Naive B cell (primary cell): ENCODE measurements around the gene GATA2. TPM values are rescaled to one million over a fixed set of nuclear protein-coding genes. Genes with fewer than 3 reads are reported as not detected.

Source experiments
- ATAC-seq, 2 donors: fragments of 150-1000 bp; cut with Tn5 transposase; 2 replicates each; pipeline ENCODE4 v1.10.0; 2021; ENCODE audit warnings: low read depth in 2 of 2, mild to moderate bottlenecking in 2 of 2, moderate library complexity in 2 of 2
- DNase-seq: peaks from one replicate; pipeline ENCODE4 v3.0.0; 2022
- H3K27ac Mint-ChIP-seq, 6 donors: one replicate each; pipeline ENCODE4 v1.8.0; 2020 to 2022; ENCODE audit warnings: mild to moderate bottlenecking in 6 of 6, mixed read lengths in 6 of 6, moderate library complexity in 5 of 6, inconsistent platforms in 2 of 6
- H3K27me3 Mint-ChIP-seq, 3 donors: one replicate each; pipeline ENCODE4 v1.8.0; 2021 to 2022; ENCODE audit warnings: mixed read lengths in 3 of 3, mild to moderate bottlenecking in 1 of 3
- H3K36me3 Mint-ChIP-seq, 2 donors: one replicate each; pipeline ENCODE4 v1.8.0; 2020 to 2022; ENCODE audit warnings: mixed read lengths in 2 of 2, inconsistent platforms in 1 of 2, mild to moderate bottlenecking in 1 of 2
- H3K4me1 Mint-ChIP-seq, 3 donors: one replicate each; pipeline ENCODE4 v1.8.0; 2020 to 2022; ENCODE audit warnings: mixed read lengths in 3 of 3, inconsistent platforms in 1 of 3, mild to moderate bottlenecking in 1 of 3, moderate library complexity in 1 of 3
- H3K4me3 Mint-ChIP-seq, 8 donors: one replicate each; pipeline ENCODE4 v1.8.0; 2020 to 2022; ENCODE audit warnings: mild to moderate bottlenecking in 8 of 8, mixed read lengths in 8 of 8, moderate library complexity in 8 of 8, inconsistent platforms in 2 of 8
- H3K9me3 Mint-ChIP-seq, 7 donors: one replicate each; pipeline ENCODE4 v1.8.0; 2020 to 2022; ENCODE audit warnings: mixed read lengths in 7 of 7, mild to moderate bottlenecking in 5 of 7, inconsistent platforms in 2 of 7, moderate library complexity in 1 of 7
- polyA plus RNA-seq, 6 donors: library from polyadenylated mRNA; unstranded; fragments of 300-500 nt; fragmentation: Illumina TruSeq; gene quantifications; one replicate each; pipeline ENCODE4 v1.2.3, GENCODE V29; 2021; ENCODE audit warnings: low read depth in 6 of 6

GATA2 gene
- polyA plus RNA-seq, 6 donors from 2014 or later, result 0.21 to 0.49 (median 0.28) TPM; not detected in 3

DNA sequence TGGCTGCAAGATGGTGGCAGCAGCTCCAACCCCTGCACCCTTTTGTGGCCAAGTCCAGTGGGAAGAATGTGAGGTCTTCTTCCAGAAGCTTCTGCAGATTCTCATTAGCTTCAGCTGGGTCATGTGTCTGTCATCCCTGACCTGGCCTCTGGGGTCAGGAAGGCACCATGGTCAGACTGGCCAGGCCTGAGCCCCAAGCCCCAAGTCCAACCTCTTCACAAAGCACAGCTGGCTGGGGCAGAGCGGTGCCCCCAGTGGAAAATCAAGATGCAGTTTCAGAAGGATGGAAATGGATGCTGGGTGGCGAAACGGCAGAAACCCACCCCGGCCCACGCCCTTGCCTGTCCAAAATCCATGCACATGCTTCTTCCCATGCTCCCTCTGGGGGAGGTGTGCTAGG, 15.9 kb upstream of the GATA2 start:
- Mint-ChIP-seq H3K27me3 (peaks cover 17 to 49% (median 44%) of the 10 kb centered on the region in 3 donors), H3K9me3 (peaks cover 4 to 29% (median 10%) of the 10 kb centered on the region in 7 donors), H3K27ac (no peak overlapping the region), H3K4me1 (no peaks in the 10 kb centered on the region), H3K36me3 (peaks cover 7% of the 10 kb centered on the region in 2 donors), H3K4me3 (peak overlapping the region in 1 of 8 donors; percentile 70)
- no peak for ATAC-seq
- DNase-seq, result no peak

DNA sequence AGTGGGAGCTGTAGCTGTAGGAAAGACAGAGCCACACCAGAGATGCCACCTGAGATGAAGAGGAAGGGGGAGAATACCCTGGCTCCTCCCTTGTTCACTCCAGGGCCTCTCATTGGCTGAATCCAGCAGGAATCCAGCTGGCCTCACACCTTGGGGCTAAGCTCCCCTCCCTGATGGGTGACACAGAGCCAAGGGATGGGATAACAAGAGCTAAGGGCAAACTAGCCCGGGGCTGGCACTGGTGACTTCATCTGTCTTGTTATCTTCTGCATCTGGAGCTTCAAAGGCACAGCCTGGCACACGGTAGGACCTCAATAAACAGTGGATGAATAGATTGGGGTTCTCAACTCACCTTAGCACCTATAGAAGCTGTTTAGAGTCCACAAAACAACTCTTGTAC, 13.8 kb upstream of the GATA2 start:
- peaks cover 0 to 22% (median 4%) of the 10 kb centered on the region in 7 donors for H3K9me3 Mint-ChIP-seq
- no peak for DNase-seq
- H3K4me1 Mint-ChIP-seq, result no peaks in the 10 kb centered on the region
- H3K27me3 Mint-ChIP-seq, result peaks cover 20 to 62% (median 62%) of the 10 kb centered on the region in 3 donors
- no peak for ATAC-seq
- no peak overlapping the region for H3K27ac Mint-ChIP-seq
- H3K4me3 Mint-ChIP-seq, result no peak overlapping the region
- H3K36me3 Mint-ChIP-seq, result peaks cover 7% of the 10 kb centered on the region in 2 donors

DNA sequence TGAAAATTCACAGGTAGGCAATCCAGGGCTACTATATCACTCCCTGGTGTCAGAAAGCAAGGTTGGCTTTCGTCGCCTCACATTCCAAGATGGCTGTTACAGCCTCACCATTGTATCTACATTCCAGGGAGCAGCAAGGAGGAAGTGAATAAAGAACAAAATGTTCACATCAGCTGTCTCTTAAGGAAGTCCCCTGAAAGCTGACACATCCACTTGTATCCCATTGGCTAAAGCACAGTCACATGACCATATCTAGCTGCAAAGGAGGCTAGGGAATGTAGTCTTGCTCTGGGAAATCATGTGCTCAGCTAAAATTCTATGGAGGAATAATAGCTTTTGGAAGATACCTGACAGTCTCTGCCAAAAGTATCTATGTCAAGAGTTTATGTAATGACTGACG, 12.8 kb upstream of the GATA2 start:
- no peak overlapping the region for H3K27ac Mint-ChIP-seq
- H3K4me1 Mint-ChIP-seq, result no peaks in the 10 kb centered on the region
- no peak overlapping the region for H3K4me3 Mint-ChIP-seq
- ATAC-seq (no peak), DNase-seq (no peak)
- H3K36me3 Mint-ChIP-seq, result peaks cover 7% of the 10 kb centered on the region in 2 donors
- H3K27me3 Mint-ChIP-seq, result peaks cover 20 to 71% (median 70%) of the 10 kb centered on the region in 3 donors
- peaks cover 0 to 22% (median 4%) of the 10 kb centered on the region in 7 donors for H3K9me3 Mint-ChIP-seq

DNA sequence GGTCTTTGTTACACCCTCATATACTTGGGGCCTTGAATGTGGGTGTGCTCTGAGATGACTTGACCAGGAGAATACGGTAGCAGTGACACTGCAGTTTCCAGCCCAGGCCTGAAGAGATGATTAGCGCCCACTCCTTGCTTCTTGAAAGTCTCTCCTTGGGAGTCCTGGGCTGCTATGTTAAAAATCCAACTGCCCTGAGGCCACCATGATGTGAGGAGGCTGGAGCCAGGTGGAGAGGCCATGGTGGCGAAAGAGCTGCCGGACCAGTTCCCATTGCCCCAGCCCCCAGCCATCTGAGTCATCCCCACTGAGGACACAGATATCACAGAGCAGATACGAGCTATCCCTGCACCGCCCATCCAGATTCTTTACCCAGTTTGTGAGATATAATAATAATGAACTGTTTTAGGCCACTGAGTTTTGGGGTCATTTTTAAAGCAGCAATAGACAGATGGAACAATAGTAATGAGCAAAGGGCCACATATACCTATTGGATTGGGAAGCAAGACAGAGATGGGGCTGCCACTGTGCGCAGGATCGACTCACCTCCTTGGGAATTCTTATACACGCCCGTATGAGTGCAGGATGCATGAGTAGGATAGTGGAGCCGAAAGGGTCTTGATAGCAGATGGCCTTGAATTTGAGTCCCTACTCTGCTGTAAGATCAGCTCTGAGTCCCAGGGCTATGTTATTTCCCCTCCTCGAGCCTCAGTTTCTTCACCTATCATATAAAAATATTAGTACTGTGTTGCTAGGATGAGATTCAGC, 12.1 kb upstream of the GATA2 start:
- Mint-ChIP-seq H3K27ac (no peak overlapping the region), H3K27me3 (peaks cover 20 to 72% (median 70%) of the 10 kb centered on the region in 3 donors), H3K9me3 (peaks cover 0 to 17% (median 4%) of the 10 kb centered on the region in 7 donors), H3K4me1 (no peaks in the 10 kb centered on the region), H3K36me3 (peaks cover 7% of the 10 kb centered on the region in 2 donors), H3K4me3 (no peak overlapping the region)
- ATAC-seq, result no peak
- DNase-seq, result no peak

DNA sequence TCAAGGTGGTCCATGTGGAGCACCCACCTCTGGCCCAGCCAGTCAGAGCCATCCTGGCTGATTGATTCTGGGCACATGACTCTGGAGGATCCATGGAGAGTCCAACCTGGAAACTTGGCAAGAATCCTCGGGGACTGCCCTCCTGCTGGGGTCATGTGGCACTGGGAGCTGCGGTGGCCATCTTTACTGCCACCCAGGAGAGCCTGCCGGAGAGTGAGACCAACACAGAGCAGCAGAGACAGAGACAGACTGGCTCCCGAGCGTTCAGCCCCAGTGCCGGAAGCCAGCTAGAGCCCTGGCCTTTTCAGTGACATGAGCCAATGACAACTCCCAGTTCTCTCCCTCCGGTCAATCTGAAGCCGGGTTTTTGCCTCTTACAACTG, 11.5 kb upstream of the GATA2 start:
- Mint-ChIP-seq H3K27me3 (peaks cover 24 to 72% (median 70%) of the 10 kb centered on the region in 3 donors), H3K9me3 (peaks cover 0 to 10% (median 4%) of the 10 kb centered on the region in 7 donors), H3K4me1 (no peaks in the 10 kb centered on the region), H3K36me3 (peaks cover 5 to 6% of the 10 kb centered on the region in 2 donors), H3K4me3 (peak overlapping the region in 1 of 8 donors; percentile 73), H3K27ac (no peak overlapping the region)
- no peak for DNase-seq
- ATAC-seq, result no peak

DNA sequence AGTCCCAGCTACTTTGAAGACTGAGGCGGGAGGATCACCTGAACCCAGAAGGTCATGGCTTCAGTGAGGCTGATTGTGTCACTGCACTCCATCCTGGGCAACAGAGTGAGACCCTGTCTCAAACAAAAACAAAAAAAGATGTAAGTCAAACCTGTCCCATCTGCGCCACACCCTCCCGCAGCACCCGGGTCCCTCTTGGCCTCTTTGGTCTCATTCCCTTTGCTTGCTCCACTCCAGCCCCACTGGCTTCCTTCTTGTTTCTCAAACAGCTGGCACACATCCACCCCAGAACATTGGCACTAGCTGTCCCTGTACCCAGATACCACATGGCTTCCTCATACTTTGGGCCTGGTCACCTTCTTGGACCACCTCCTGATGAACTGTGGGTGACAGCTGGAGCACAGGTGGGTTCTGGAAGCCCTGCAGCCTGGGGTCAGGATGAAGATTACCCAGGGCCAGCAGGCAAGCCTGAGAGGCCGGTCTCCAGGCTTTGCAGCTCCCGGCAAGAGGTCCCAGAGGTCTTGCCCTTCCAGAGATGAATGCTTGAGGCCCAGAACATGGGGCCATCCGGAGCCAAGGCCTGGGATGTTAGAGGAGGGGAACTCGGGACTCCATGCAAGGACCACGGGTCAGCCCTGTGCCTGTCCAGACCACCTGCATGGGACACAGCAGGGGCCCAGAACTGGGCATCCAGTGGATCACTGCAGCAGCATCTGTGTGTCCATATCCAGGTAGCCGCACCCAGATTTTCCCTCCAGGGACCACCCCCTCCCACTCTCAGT, 10.9 kb upstream of the GATA2 start:
- H3K27me3 Mint-ChIP-seq, result peaks cover 19 to 70% (median 68%) of the 10 kb centered on the region in 3 donors
- no peak overlapping the region for H3K27ac Mint-ChIP-seq
- no peak overlapping the region for H3K4me3 Mint-ChIP-seq
- no peaks in the 10 kb centered on the region for H3K4me1 Mint-ChIP-seq
- H3K9me3 Mint-ChIP-seq, result peaks cover 0 to 5% (median 0%) of the 10 kb centered on the region in 7 donors
- ATAC-seq (no peak), DNase-seq (no peak)
- peaks cover 0 to under 1% of the 10 kb centered on the region in 2 donors for H3K36me3 Mint-ChIP-seq

DNA sequence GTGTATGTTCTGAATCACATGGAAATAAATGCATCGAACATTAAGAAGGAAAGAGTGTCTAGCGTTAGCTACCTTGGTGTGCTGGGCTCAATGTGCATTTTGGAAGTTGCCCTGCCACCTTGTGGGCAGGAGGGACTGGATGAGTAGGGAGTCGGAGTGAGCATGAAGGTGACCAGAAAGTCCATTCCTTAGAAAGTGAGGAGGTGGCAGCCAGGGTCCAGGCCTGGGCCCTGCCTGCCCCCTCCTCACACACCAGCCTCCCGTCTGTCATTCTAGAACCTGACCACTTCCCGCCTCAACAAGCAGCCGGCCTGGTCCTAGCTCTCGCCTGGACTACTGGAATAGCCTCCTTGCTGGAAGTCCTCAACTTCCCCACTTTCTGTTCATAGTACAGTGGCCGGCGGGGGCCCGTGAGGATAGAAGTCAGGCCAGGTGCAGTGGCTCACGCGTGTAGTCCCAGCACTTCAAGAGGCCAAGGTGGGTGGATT, 10.2 kb upstream of the GATA2 start:
- Mint-ChIP-seq H3K36me3 (no peaks in the 10 kb centered on the region), H3K27ac (no peak overlapping the region), H3K4me3 (no peak overlapping the region), H3K4me1 (peaks cover 0 to 4% (median 3%) of the 10 kb centered on the region in 3 donors), H3K9me3 (peaks cover 0 to 5% (median 0%) of the 10 kb centered on the region in 7 donors), H3K27me3 (peaks cover 21 to 71% (median 71%) of the 10 kb centered on the region in 3 donors)
- ATAC-seq (no peak), DNase-seq (no peak)

DNA sequence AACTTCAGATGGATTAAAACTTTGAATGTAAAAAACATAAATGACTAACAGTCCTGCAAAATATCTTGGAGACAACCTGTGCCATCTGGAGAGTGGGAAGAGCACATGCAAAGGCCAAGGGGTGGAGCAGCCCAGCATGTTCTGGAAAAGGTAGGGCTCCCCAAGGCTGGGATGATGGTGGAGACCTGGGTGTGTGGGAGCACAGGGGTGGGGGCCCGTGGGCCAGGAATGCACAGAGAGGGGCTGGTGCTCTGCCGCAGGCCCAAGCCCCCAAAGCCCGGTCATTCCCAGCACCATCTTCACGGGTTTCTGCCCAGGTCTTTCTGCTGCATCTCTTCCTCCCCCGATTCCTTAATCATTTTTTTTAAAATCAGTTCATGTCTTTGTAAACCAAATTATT, 9.7 kb upstream of the GATA2 start:
- DNase-seq, result no peak
- H3K27ac Mint-ChIP-seq, result no peak overlapping the region
- peaks cover 0 to 4% (median 4%) of the 10 kb centered on the region in 3 donors for H3K4me1 Mint-ChIP-seq
- H3K4me3 Mint-ChIP-seq, result no peak overlapping the region
- ATAC-seq, result no peak
- peaks cover 0 to 5% (median 0%) of the 10 kb centered on the region in 7 donors for H3K9me3 Mint-ChIP-seq
- peaks cover 16 to 69% (median 69%) of the 10 kb centered on the region in 3 donors for H3K27me3 Mint-ChIP-seq
- H3K36me3 Mint-ChIP-seq, result no peaks in the 10 kb centered on the region

DNA sequence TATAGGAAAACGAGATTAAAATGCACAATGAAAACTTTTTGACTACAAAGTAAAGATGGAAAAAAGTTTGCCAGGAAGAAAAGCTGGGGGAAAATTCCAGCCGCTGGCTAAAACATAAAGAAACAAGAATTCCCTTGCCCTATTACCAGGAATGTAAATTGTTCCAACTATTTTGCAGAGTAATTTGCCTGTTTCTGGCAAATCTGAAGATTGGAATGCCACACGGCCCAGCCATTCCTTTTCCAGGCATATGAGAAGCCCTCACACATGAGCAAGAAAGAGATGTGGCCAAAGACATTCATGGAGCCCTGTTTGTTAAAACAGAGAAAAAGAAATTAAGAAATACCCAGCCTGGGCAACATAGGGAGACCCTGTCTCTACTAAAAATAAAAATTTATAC, 8.4 kb upstream of the GATA2 start:
- H3K27ac Mint-ChIP-seq, result no peak overlapping the region
- H3K9me3 Mint-ChIP-seq, result peaks cover 0 to 5% (median 0%) of the 10 kb centered on the region in 7 donors
- DNase-seq (no peak), ATAC-seq (no peak)
- no peak overlapping the region for H3K4me3 Mint-ChIP-seq
- peaks cover 0 to 4% (median 4%) of the 10 kb centered on the region in 3 donors for H3K4me1 Mint-ChIP-seq
- H3K27me3 Mint-ChIP-seq, result peaks cover 20 to 71% (median 66%) of the 10 kb centered on the region in 3 donors
- no peaks in the 10 kb centered on the region for H3K36me3 Mint-ChIP-seq

DNA sequence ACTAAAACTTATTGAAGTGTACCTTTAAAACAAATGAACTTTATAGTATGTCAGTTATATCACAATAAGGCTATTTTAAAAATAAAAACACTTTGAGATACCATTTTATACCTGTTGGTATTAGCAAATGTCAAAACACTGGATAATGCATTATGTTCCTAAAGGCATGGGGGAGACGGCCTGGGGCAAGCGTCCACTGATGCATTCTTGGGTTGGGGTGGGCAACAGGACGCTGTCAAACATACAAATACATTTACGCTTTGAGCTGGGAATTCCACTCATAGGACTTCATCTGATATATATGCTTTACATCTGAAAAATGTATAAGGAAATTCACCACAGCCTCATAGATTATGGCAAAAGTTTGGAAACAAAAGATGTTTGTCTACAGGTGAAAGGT, 7.6 kb upstream of the GATA2 start:
- peaks cover 4 to 8% of the 10 kb centered on the region in 2 donors for H3K36me3 Mint-ChIP-seq
- ATAC-seq, result no peak
- H3K9me3 Mint-ChIP-seq, result peaks cover 0 to 5% (median 0%) of the 10 kb centered on the region in 7 donors
- peaks cover 27 to 80% (median 69%) of the 10 kb centered on the region in 3 donors for H3K27me3 Mint-ChIP-seq
- no peak overlapping the region for H3K27ac Mint-ChIP-seq
- H3K4me3 Mint-ChIP-seq, result no peak overlapping the region
- peaks cover 0 to 8% (median 4%) of the 10 kb centered on the region in 3 donors for H3K4me1 Mint-ChIP-seq
- DNase-seq, result no peak

DNA sequence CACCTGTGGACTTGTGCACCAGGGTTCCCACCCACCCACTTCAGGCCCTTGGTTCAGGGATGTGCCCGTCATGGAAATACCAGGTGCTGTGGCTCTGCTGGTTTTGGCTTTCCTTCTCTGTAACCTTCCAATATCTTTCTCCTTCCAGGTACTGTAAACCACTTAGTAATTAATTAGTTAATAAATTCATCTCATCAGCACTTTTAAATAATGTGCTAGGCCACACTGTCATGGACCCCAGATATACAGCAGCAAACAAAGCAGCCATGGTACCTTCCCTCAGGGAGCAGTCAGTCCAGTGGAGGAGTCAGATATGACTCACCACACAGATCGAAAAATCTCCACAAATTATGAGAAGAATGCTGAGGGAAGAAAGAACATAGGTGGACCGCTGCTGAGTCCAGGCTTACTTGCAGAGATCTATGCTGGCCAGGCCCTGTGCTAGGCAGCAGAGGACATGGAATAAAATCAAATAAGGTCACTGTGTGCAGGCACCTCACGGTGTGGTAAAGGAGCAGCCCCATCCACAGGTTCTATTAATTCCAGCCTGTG, 6.8 kb upstream of the GATA2 start:
- peaks cover 34 to 88% (median 77%) of the 10 kb centered on the region in 3 donors for H3K27me3 Mint-ChIP-seq
- DNase-seq (no peak), ATAC-seq (no peak)
- H3K4me1 Mint-ChIP-seq, result peaks cover 0 to 8% (median 4%) of the 10 kb centered on the region in 3 donors
- no peak overlapping the region for H3K27ac Mint-ChIP-seq
- peaks cover 0 to 3% (median 0%) of the 10 kb centered on the region in 7 donors for H3K9me3 Mint-ChIP-seq
- H3K4me3 Mint-ChIP-seq, result no peak overlapping the region
- peaks cover 4 to 8% of the 10 kb centered on the region in 2 donors for H3K36me3 Mint-ChIP-seq

DNA sequence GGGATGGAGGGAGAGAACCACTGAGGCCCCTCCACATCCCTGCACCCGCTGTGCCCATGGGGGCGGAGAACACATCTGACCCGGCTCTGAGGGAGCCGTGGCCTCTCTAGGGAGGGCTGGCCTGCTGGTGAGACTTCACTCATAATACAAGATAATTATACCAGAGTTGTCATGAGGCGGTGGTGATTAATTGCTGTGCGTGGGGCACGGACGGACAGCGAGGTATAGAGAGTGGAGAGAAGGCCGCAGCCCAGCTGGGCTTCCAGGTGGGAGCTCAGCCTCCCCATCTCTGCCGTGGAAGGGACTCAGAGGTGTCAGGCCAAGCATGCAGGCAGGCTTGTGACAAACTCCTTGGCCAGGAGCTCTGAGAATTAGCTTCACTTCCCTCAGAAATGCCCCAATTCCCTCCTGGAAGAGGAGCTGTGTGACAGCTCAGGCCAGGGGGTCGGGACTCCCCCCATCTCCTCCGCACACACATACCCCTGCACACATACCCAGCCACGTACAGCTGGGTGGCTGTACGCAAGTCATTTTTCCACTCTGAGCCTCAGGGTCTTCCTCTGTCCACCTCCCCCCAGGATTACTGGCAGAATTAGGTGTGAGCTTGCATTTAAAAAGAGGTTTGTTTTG, 6.0 kb upstream of the GATA2 start:
- Mint-ChIP-seq H3K27me3 (peaks cover 40 to 95% (median 85%) of the 10 kb centered on the region in 3 donors), H3K4me1 (peaks cover 0 to 8% (median 8%) of the 10 kb centered on the region in 3 donors), H3K36me3 (peaks cover 4 to 8% of the 10 kb centered on the region in 2 donors), H3K4me3 (peak overlapping the region in 6 of 8 donors; percentile 60 to 86 (median 76)), H3K27ac (peak overlapping the region in 1 of 6 donors; percentile 12), H3K9me3 (peaks cover 0 to 3% (median 0%) of the 10 kb centered on the region in 7 donors)
- DNase-seq, result no peak
- no peak for ATAC-seq
